H1 (cell line): ENCODE data around the gene UNC13D. TPM values are rescaled to one million over a fixed set of nuclear protein-coding genes. Genes with fewer than 3 reads are reported as not detected.

ENCODE experiments used
- CTCF ChIA-PET: fragments of 300-600 bp; sonication (Branson Sonifier 250); formaldehyde crosslinking; loops from one replicate; lab custom pipeline; 2021; ENCODE audit not compliant: partially characterized antibody; lab: Charles Lee
- POLR2A ChIA-PET: fragments of 300-600 bp; sonication (Branson Sonifier 250); formaldehyde crosslinking; loops from one replicate; lab custom pipeline; 2021; ENCODE audit warnings: inconsistent platforms; ENCODE audit not compliant: partially characterized antibody; lab: Charles Lee
- DNase-seq, 2 experiments: peaks; one replicate each; pipeline versions ENCODE4 v3.0.0 to v3.0.0-alpha.2; 2010 to 2022; ENCODE audit warnings: low spot score in 2 of 2, low read depth in 1 of 2, mixed read lengths in 1 of 2
- FAIRE-seq: peaks from 2 replicates; lab custom pipeline; 2011; peaks lifted over from hg19 to GRCh38; lab: Jason Lieb, UNC
- H2AFZ ChIP-seq: 2 replicates; pipeline ENCODE4 v1.8.1; 2012; ENCODE audit warnings: low read length, inconsistent platforms
- H2AK5ac ChIP-seq: 2 replicates; pipeline ENCODE4 v1.6.1; 2013; ENCODE audit warnings: low read depth, low read length
- H2BK120ac ChIP-seq: replicated peaks from 2 replicates; pipeline ENCODE3; 2013; ENCODE audit warnings: low read depth, low read length, inconsistent platforms
- H2BK12ac ChIP-seq: 2 replicates; pipeline ENCODE4 v1.6.1; 2013; ENCODE audit warnings: low read depth, low read length
- H2BK15ac ChIP-seq: 2 replicates; pipeline ENCODE4 v1.6.1; 2013; ENCODE audit warnings: low read length
- H2BK20ac ChIP-seq: 2 replicates; pipeline ENCODE4 v1.6.1; 2013; ENCODE audit warnings: low read length
- H2BK5ac ChIP-seq: 2 replicates; pipeline ENCODE4 v1.6.1; 2013; ENCODE audit warnings: low read depth, low read length
- H3K14ac ChIP-seq: 2 replicates; pipeline ENCODE4 v1.6.1; 2013; ENCODE audit warnings: inconsistent platforms; ENCODE audit not compliant: insufficient read length
- H3K18ac ChIP-seq: 2 replicates; pipeline ENCODE4 v1.6.1; 2013; ENCODE audit warnings: low read length; ENCODE audit errors: extremely low read depth
- H3K23ac ChIP-seq: 2 replicates; pipeline ENCODE4 v1.6.1; 2013; ENCODE audit warnings: inconsistent platforms; ENCODE audit not compliant: insufficient read length
- H3K23me2 ChIP-seq: 2 replicates; pipeline ENCODE4 v1.6.1; 2013; ENCODE audit warnings: low read depth, low read length
- H3K27ac ChIP-seq: 2 replicates; pipeline ENCODE4 v1.6.1; 2011; ENCODE audit warnings: low read depth, low read length, inconsistent platforms
- H3K27me3 ChIP-seq, 4 experiments: replicated peaks in 1 of 4; 1 replicate in 1 of 4; 2 replicates in 3 of 4; pipeline versions ENCODE4 v1.6.1 to v1.8.1; 2011 to 2013; ENCODE audit warnings: low read length in 3 of 4, mild to moderate bottlenecking in 3 of 4, inconsistent platforms in 2 of 4, mixed read lengths in 2 of 4, moderate library complexity in 1 of 4; ENCODE audit not compliant: control insufficient read depth in 3 of 4, insufficient read depth in 3 of 4; ENCODE audit errors: extremely low read depth in 1 of 4
- H3K36me3 ChIP-seq, 4 experiments: 2 replicates each; pipeline versions ENCODE4 v1.6.1 to v1.8.1; 2011 to 2013; ENCODE audit warnings: mild to moderate bottlenecking in 4 of 4, low read length in 3 of 4, moderate library complexity in 2 of 4, control low read depth in 1 of 4, inconsistent platforms in 1 of 4; ENCODE audit not compliant: insufficient read depth in 4 of 4, control insufficient read depth in 2 of 4
- H3K4ac ChIP-seq: replicated peaks from 2 replicates; pipeline ENCODE3; 2013; ENCODE audit warnings: low read length, low read depth, mixed read lengths, inconsistent platforms; ENCODE audit not compliant: insufficient read length
- H3K4me1 ChIP-seq, 4 experiments: replicated peaks in 1 of 4; 1 replicate in 1 of 4; 2 replicates in 3 of 4; pipeline versions ENCODE4 v1.6.1 to v1.8.1; 2011 to 2013; ENCODE audit warnings: low read length in 3 of 4, inconsistent platforms in 2 of 4, mixed read lengths in 1 of 4; ENCODE audit not compliant: insufficient read depth in 4 of 4, control insufficient read depth in 3 of 4
- H3K4me2 ChIP-seq, 2 experiments: 2 replicates each; pipeline versions ENCODE4 v1.6.1 to v1.8.1; 2011 to 2013; ENCODE audit warnings: low read depth in 2 of 2, low read length in 2 of 2, control low read depth in 1 of 2, inconsistent platforms in 1 of 2, mild to moderate bottlenecking in 1 of 2; ENCODE audit not compliant: insufficient read depth in 1 of 2
- H3K4me3 ChIP-seq, 4 experiments: fragments of 200-600, 300-600 bp in 1 of 4; sonication (generic), shearing (Covaris generic), sonication (Bioruptor Twin) in 1 of 4; 2 replicates each; pipeline versions ENCODE4 v1.5.1 to v1.8.1; 2011 to 2016; ENCODE audit warnings: low read length in 4 of 4, low read depth in 3 of 4, control low read depth in 2 of 4, inconsistent platforms in 2 of 4, mild to moderate bottlenecking in 2 of 4, mixed read lengths in 1 of 4, moderate library complexity in 1 of 4; ENCODE audit not compliant: insufficient read depth in 2 of 4; ENCODE audit errors: extremely low read depth in 1 of 4
- H3K56ac ChIP-seq: replicated peaks from 2 replicates; pipeline ENCODE3; 2013; ENCODE audit warnings: low read depth, mild to moderate bottlenecking, mixed read lengths, low read length, inconsistent platforms; ENCODE audit not compliant: insufficient read length
- H3K79me1 ChIP-seq: 2 replicates; pipeline ENCODE4 v1.6.1; 2013; ENCODE audit warnings: low read depth, low read length, control low read depth
- H3K79me2 ChIP-seq, 2 experiments: 2 replicates each; pipeline versions ENCODE4 v1.6.1 to v1.8.1; 2012 to 2013; ENCODE audit warnings: low read length in 2 of 2, mild to moderate bottlenecking in 2 of 2, inconsistent platforms in 1 of 2; ENCODE audit not compliant: insufficient read depth in 2 of 2, control insufficient read depth in 1 of 2
- H3K9ac ChIP-seq, 4 experiments: replicated peaks in 1 of 4; 1 replicate in 1 of 4; 2 replicates in 3 of 4; pipeline versions ENCODE4 v1.6.1 to v1.8.1; 2011 to 2013; ENCODE audit warnings: low read depth in 3 of 4, low read length in 3 of 4, control low read depth in 2 of 4, mild to moderate bottlenecking in 2 of 4, moderate library complexity in 2 of 4, inconsistent platforms in 1 of 4; ENCODE audit errors: extremely low read depth in 1 of 4
- H3K9me3 ChIP-seq, 2 experiments: 2 replicates each; pipeline versions ENCODE4 v1.6.1 to v1.8.1; 2012 to 2013; ENCODE audit warnings: mild to moderate bottlenecking in 2 of 2, moderate library complexity in 2 of 2, control low read depth in 1 of 2, inconsistent platforms in 1 of 2, low read depth in 1 of 2, low read length in 1 of 2, mixed read lengths in 1 of 2; ENCODE audit not compliant: insufficient read depth in 2 of 2
- H4K20me1 ChIP-seq, 2 experiments: replicated peaks in 1 of 2; 2 replicates each; pipeline versions ENCODE3 to v1.8.1; 2011 to 2013; ENCODE audit warnings: inconsistent platforms in 2 of 2, low read length in 2 of 2, mild to moderate bottlenecking in 1 of 2; ENCODE audit not compliant: insufficient read depth in 2 of 2, control insufficient read depth in 1 of 2
- H4K5ac ChIP-seq: 2 replicates; pipeline ENCODE4 v1.6.1; 2013; ENCODE audit warnings: low read length, low read depth, mixed read lengths, inconsistent platforms; ENCODE audit not compliant: insufficient read length
- H4K8ac ChIP-seq: 2 replicates; pipeline ENCODE4 v1.8.0; 2013; ENCODE audit warnings: mild to moderate bottlenecking, moderate library complexity, low read length, inconsistent platforms; ENCODE audit not compliant: insufficient read depth; ENCODE audit errors: extremely low read depth
- H4K91ac ChIP-seq: replicated peaks from 2 replicates; pipeline ENCODE3; 2013; ENCODE audit warnings: low read length, mixed read lengths, inconsistent platforms; ENCODE audit not compliant: insufficient read length
- BACH1 ChIP-seq: IDR thresholded peaks from 2 replicates; pipeline ENCODE4 v1.6.1; 2012; ENCODE audit warnings: low read length, improper control_type of control experiment
- CHD2 ChIP-seq: IDR thresholded peaks from 2 replicates; pipeline ENCODE4 v1.6.1; 2012; ENCODE audit warnings: low read length, improper control_type of control experiment
- HDAC2 ChIP-seq, 2 experiments: fragments of 300-600 bp in 1 of 2; sonication (generic) in 1 of 2; IDR thresholded peaks; 2 replicates each; pipeline ENCODE4 v1.6.1; 2011 to 2012; ENCODE audit warnings: low read depth in 2 of 2, low read length in 2 of 2, mild to moderate bottlenecking in 2 of 2, moderate library complexity in 2 of 2, borderline replicate concordance in 1 of 2, inconsistent platforms in 1 of 2
- PHF8 ChIP-seq: fragments of 200-600 bp; sonication (generic); conservative IDR thresholded peaks from 2 replicates; pipeline ENCODE4 v1.7.1; 2012; ENCODE audit warnings: low read depth, mild to moderate bottlenecking, inconsistent platforms, low read length, moderate library complexity
- POLR2AphosphoS5 ChIP-seq: IDR thresholded peaks from 2 replicates; pipeline ENCODE4 v1.6.1; 2011; ENCODE audit warnings: low read depth, low read length
- SIN3A ChIP-seq, 2 experiments: IDR thresholded peaks in 1 of 2; conservative IDR thresholded peaks in 1 of 2; 2 replicates each; pipeline ENCODE4 v1.6.1; 2011 to 2012; ENCODE audit warnings: low read length in 2 of 2, improper control_type of control experiment in 1 of 2, low read depth in 1 of 2, mild to moderate bottlenecking in 1 of 2
- SP4 ChIP-seq: IDR thresholded peaks from 2 replicates; pipeline ENCODE4 v1.6.1; 2012; ENCODE audit warnings: low read length, inconsistent platforms
- TCF12 ChIP-seq: IDR thresholded peaks from 2 replicates; pipeline ENCODE4 v1.6.1; 2011; ENCODE audit warnings: low read depth, mild to moderate bottlenecking, low read length
- WGBS, 2 experiments: shearing (Covaris generic) in 1 of 2; methylation state at CpG; one replicate each; pipeline versions ENCODE4 v1.1.6 to v1.1.7; 2013 to 2015; ENCODE audit warnings: low lambda C conversion rate in 2 of 2, mixed read lengths in 2 of 2, inconsistent platforms in 1 of 2, low coverage in 1 of 2, missing lambda C conversion rate in 1 of 2; ENCODE audit not compliant: insufficient replicate concordance in 2 of 2, insufficient coverage in 1 of 2, insufficient read length in 1 of 2; ENCODE audit errors: extremely low coverage in 1 of 2, missing lambda C conversion rate in 1 of 2; 5-methylcytosine and 5-hydroxymethylcytosine counted together
- polyA plus RNA-seq, 7 experiments: library from polyadenylated mRNA; depleted of rRNA in 3 of 7; stranded (reverse) in 5 of 7; unstranded in 2 of 7; fragments of >200 nt in 5 of 7; fragments of 200-250 nt in 2 of 7; gene quantifications; 1 replicate in 5 of 7; 2 replicates in 1 of 7; 4 replicates in 1 of 7; pipeline versions ENCODE4 v1.2.1 to v1.2.3, GENCODE V29; 2011 to 2013; ENCODE audit warnings: missing spikeins in 2 of 7, mixed read lengths in 2 of 7
- total RNA-seq: library from RNA; stranded (reverse); fragmentation: NEBNext Ultra II Directional; extraction: Animal tissue kit (Norgen Biotek cat#: 25700); gene quantifications from 2 replicates; pipeline ENCODE4 v1.2.1, GENCODE V29; 2021
- TF ChIP-seq, protein P1 (sequence below), 3 experiments: IDR thresholded peaks; 1 replicate in 2 of 3; 2 replicates in 1 of 3; pipeline versions ENCODE4 v1.5.1 to v1.6.1; 2011; ENCODE audit warnings: low read length in 3 of 3, mild to moderate bottlenecking in 3 of 3, inconsistent platforms in 2 of 3, low read depth in 1 of 3, moderate library complexity in 1 of 3; ENCODE audit not compliant: insufficient read depth in 1 of 3; ENCODE audit errors: control extremely low read depth in 1 of 3
- TF ChIP-seq, protein P2 (sequence below): IDR thresholded peaks from 2 replicates; pipeline ENCODE4 v1.6.1; 2012; ENCODE audit warnings: inconsistent platforms

Gene UNC13D
- total and polyA plus RNA-seq, 2 of the 8 experiments (the other 6 are each of a cell fraction or from before 2014, with no cell fraction given): 3.6 to 8.4 TPM

DNA sequence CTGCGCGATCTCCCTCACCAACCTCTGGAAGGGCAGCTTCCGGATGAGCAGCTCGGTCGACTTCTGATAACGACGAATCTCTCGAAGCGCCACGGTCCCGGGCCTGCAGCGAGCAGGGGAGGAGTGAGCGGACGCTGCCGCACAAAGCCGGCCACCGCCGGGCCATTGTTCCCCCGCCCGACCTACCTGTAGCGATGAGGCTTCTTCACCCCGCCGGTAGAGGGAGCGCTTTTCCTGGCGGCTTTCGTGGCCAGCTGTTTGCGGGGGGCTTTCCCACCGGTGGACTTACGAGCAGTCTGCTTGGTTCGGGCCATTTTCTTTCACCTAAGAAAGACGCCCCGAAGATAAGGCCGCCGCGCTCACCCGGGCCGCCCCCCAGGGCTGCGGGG, 65.3 kb downstream of the UNC13D start:
- Histone ChIP-seq H4K5ac (no peak overlapping the region), H3K14ac (no peak overlapping the region), H4K91ac (peak overlapping the region; percentile 18), H3K27me3 (no peaks in the 10 kb centered on the region), H3K36me3 (peaks cover 0 to 29% (median 14%) of the 10 kb centered on the region in 4 experiments; a peak in 5 of 8 replicates), H3K23me2 (no peaks in the 10 kb centered on the region), H3K56ac (no peak overlapping the region), H2AFZ (no peak overlapping the region), H2BK15ac (no peak overlapping the region), H2BK5ac (no peak overlapping the region), H3K9me3 (no peaks in the 10 kb centered on the region), H3K4me1 (peaks cover 0 to 7% (median 3%) of the 10 kb centered on the region in 4 experiments; a peak in 6 of 7 replicates), H2AK5ac (no peak overlapping the region), H3K9ac (peak overlapping the region; percentile 91 to 98 (median 97)), H4K8ac (peak overlapping the region; percentile 96), H3K18ac (no peak overlapping the region; the same call in 1 of the 2 replicates), H3K4ac (no peak overlapping the region), H4K20me1 (peaks cover 10 to 12% of the 10 kb centered on the region in 2 experiments), H3K23ac (no peak overlapping the region), H2BK12ac (no peak overlapping the region), H2BK120ac (no peak overlapping the region), H3K4me2 (peak overlapping the region; percentile 82 to 89), H3K79me1 (no peaks in the 10 kb centered on the region), H2BK20ac (no peak overlapping the region), H3K4me3 (peak overlapping the region; percentile 75 to 93 (median 86)), H3K27ac (peak overlapping the region; percentile 92), H3K79me2 (peaks cover 3 to 28% of the 10 kb centered on the region in 2 experiments; a peak in 3 of 4 replicates)
- FAIRE-seq (no peak), DNase-seq (no peak)
- CTCF ChIA-PET: interaction anchor here (1.0 to 21.4 kb wide), 4 partner anchors 11 to 49 kb away, joined by 3 to 359 read pairs (median 17); partner anchors contain the start of gene GALK1
- POLR2A ChIA-PET: interaction anchor here (0.8 to 8.5 kb wide), 19 partner anchors 6 to 234 kb away, joined by 3 to 425 read pairs (median 6); partner anchors contain the start of genes GALK1, ITGB4, MRPL38 and UNK
- WGBS, 2 experiments: 2% methylated on average over 21 of the region's 38 CpGs; no CpG with 5 or more reads in 1 of the 2 experiments
- TF ChIP-seq POLR2AphosphoS5 (peak; percentile 52; the same call in 1 of the 2 replicates), SIN3A (conservative IDR thresholded peaks at IDR 0.05 in 1 of 2, IDR thresholded peaks at IDR 0.05 in 1 of 2; ENCODE audit: low read depth in 1 of 2, low read length in 2 of 2) (no peak; a peak in 3 of 4 replicates), BACH1 (peak; percentile 45; the same call in 1 of the 2 replicates), CHD2 (0 out of 2 replicates have a peak, but pooled peaks have one; percentile 18), TCF12 (no peak), HDAC2 (IDR thresholded peaks at IDR 0.05; ENCODE audit: borderline replicate concordance in 1 of 2, low read depth in 2 of 2, low read length in 2 of 2) (0 out of 4 replicates have a peak, but pooled peaks have one; percentile 49 to 86), PHF8 (no peak), SP4 (no peak)
- TF ChIP-seq, protein P1, sequence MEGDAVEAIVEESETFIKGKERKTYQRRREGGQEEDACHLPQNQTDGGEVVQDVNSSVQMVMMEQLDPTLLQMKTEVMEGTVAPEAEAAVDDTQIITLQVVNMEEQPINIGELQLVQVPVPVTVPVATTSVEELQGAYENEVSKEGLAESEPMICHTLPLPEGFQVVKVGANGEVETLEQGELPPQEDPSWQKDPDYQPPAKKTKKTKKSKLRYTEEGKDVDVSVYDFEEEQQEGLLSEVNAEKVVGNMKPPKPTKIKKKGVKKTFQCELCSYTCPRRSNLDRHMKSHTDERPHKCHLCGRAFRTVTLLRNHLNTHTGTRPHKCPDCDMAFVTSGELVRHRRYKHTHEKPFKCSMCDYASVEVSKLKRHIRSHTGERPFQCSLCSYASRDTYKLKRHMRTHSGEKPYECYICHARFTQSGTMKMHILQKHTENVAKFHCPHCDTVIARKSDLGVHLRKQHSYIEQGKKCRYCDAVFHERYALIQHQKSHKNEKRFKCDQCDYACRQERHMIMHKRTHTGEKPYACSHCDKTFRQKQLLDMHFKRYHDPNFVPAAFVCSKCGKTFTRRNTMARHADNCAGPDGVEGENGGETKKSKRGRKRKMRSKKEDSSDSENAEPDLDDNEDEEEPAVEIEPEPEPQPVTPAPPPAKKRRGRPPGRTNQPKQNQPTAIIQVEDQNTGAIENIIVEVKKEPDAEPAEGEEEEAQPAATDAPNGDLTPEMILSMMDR (IDR thresholded peaks at IDR 0.05; ENCODE audit: control extremely low read depth in 1 of 3, insufficient read depth in 1 of 3, low read depth in 1 of 3, low read length in 3 of 3): peak; percentile 63 to 75 (median 66); a peak in 3 of 4 replicates
- TF ChIP-seq, protein P2, sequence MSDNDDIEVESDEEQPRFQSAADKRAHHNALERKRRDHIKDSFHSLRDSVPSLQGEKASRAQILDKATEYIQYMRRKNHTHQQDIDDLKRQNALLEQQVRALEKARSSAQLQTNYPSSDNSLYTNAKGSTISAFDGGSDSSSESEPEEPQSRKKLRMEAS: no peak
